Right lung (tissue), 5 donors: ENCODE measurements around the gene PAQR4. TPM values are rescaled to one million over a fixed set of nuclear protein-coding genes. Genes with fewer than 3 reads are reported as not detected.
"Not testable (repeated sequence)": the region's sequence is repeated elsewhere in the genome, so short reads cannot be mapped to it uniquely, and the experiment has no call there.

Experiments
- DNase-seq, 2 donors: peaks; one replicate each; pipeline ENCODE4 v3.0.0-alpha.2; 2013
- polyA plus RNA-seq, 5 donors: library from polyadenylated mRNA; unstranded; fragments of 120-200 nt; gene quantifications; one replicate each; pipeline versions ENCODE4 v1.2.1 to v1.2.3, GENCODE V29; 2013; ENCODE audit warnings: inconsistent platforms in 1 of 5, low replicate concordance in 1 of 5; ENCODE audit not compliant: insufficient read length in 5 of 5, insufficient read depth in 1 of 5

PAQR4 gene
- polyA plus RNA-seq, 5 donors: 12.0 to 18.5 (median 13.2) TPM

GRCh38 chr16:2939968-2940367 is 29.2 kb upstream of the PAQR4 start:
- no peak for DNase-seq

DNA sequence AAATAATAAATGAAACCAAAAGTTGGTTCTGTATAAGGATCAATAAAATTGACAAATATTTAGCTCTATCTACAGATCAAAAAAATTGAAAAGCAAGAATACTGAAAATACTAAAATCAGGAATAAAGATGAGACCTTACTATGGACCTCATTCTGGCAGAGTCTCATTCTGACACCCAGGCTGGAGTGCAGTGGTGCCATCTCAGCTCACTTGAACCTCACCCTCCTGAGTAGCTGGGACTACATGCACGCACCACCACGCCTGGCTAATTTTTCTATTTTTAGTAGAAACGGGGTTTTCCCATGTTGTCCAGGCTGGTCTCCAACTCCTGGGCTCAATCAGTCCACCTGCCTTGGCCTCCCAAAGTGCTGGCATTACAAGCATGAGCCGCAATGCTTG is 27.1 kb upstream of the PAQR4 start:
- no peak for DNase-seq

- DNase-seq: not testable (repeated sequence)
Measured at GRCh38 chr16:2943716-2944115, 25.4 kb upstream of the PAQR4 start.

DNA sequence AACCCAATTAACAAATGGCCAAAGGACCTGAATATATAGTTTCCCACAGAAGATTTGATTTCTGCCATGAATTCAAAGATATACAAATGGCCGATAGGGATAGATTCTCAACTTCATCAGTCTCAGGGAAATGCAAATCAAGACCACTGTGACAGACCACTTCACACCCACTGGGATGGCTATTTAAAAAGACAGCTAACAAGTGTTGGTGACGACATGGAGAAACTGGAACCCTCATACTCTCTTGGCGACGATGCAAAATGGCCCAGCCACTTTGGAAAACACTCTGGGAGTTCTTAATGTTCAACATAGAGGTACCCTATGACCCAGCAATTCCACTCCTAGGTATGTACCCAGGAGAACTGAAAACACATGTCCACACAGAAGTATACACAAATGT is 22.5 kb upstream of the PAQR4 start:
- no peak for DNase-seq

DNA sequence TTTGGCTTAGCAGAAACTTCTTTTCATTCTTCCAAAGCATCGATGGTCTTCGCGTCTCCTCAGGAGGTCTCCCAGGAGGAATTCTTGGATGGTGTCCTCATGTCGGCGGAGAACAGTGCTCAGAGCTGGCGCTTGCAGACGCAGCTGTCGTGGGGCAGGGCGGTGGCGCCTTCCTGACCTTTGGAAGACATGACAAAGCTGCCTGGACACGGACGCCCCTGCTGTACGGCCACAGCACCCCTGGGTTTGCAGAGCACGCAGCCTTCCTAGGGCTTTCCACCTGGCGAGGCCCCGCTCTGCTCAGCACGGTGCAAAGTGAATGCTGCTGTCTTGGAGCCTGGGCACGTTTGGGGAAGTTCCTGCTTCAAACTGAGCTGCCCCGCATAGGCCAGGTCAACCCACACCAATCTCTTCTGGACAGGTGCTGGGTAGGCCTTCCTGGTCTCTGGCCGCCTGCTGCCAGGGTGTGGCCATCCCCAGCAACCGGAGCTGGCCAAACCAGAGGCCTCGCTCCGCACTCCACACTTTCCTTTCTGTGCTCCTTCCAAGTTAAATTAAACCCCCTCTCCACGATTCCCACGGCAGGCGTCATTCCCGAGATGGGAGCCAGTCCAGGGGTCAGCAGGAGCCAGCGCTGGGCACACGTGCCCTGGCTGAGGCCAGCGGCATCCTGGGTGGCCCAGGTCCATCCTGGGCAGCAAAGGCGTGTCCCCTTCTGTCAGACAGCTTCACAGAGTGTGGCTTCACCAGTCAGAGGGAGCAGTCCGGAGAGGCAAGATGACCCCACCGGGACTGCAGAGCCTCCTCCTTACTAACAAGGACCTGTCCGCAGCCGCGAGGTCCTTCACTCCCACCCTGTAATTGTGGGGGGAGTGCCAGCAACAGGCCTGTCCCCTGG is 20.1 kb upstream of the PAQR4 start:
- DNase-seq: no peak

DNA sequence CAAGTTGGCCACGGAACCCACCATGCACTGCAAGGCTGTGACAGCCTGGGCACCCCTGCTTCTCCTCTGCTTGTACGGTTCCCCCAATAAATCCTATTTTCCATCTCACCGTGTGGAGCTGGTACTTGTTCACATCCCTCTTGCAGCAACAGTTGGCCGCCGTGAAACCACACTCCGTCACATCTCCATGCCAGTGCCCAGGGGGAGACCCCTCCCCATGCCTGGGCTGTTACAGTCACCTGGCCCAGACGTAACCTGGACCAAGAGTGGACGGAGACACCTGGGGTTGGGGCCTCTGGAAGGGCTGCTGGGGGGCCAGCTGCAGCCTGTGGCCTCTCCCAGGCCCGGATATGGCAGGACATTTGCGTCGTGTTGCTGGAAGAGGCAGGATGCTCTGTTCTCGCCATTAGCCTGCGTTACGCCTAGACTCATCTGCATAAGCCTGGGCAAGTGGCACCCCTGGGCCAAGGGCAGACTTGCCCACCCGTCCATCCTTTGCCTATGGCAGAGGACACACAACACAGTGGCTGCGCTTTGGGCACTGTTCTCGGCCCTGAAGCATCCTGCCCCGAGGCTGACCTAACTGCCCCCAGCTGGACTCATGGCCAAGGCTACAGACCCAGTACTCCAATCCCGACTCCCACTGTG is 19.3 kb upstream of the PAQR4 start:
- no peak for DNase-seq

GRCh38 chr16:2950353-2950724 is 18.8 kb upstream of the PAQR4 start:
- DNase-seq: no peak

DNA sequence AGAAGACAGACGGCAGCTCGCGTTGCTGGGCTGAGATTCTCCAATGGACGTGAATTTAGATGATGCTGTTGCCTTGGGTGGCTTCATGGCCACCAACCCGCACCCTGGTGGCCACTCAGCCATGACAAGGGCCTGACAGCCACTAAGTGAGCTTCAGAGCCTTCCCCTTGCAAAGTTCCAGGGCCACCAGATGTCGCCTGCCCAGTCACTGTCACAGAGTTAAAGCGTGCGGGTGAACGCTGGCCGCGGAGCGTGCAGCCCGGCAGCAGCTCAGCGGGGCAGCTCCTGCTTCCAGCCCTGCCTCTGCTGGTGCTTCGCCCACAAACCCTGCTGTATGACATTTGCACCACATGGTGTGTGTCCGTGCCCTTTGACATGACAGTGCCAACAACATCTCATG is 18.4 kb upstream of the PAQR4 start:
- DNase-seq: no peak

- no peak for DNase-seq
Measured at GRCh38 chr16:2952679-2953078, 16.5 kb upstream of the PAQR4 start.

DNA sequence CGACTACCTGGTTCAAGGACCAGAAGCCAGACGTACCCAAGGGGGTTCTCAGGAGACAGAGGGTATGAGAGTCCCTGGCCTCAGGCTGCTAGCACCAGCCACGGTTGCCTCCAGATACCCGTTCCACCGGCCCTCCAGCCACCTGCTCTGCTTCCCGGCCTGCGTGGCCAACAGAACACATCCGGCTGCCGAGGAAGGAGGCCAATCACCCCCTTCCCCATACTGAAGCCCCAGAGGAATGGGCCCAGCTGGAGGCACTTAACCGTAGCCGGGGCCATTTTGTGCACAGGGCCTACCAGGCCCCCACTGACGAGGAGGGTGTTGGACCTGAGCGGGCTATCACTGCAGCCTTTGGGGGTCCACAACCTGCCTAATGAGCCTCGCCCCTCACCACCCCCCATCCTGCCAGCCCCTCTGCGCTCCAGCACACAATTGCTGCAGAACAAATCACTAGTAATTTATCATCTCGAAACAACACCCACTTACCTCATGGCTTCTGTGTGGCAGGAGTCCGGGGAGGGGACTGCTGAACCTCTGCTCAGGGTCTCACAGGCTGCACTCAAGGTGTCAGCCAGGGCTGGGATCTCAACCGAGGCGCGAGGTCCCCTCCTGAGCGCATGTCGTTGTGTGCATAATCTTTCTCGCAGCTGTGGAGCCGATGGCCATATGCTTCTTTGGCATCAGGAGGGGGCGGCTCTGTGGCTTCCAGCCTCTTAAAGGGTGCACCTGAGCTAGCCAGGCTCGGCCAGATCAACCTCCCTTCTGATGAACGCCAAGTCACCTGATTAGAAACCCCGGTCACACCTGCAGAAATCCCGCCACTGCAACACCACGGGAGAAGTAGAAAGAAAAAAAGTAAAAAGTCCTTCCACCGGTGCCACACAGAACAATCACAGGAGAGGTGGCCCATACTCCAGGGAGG is 15.2 kb upstream of the PAQR4 start:
- DNase-seq: no peak

DNA sequence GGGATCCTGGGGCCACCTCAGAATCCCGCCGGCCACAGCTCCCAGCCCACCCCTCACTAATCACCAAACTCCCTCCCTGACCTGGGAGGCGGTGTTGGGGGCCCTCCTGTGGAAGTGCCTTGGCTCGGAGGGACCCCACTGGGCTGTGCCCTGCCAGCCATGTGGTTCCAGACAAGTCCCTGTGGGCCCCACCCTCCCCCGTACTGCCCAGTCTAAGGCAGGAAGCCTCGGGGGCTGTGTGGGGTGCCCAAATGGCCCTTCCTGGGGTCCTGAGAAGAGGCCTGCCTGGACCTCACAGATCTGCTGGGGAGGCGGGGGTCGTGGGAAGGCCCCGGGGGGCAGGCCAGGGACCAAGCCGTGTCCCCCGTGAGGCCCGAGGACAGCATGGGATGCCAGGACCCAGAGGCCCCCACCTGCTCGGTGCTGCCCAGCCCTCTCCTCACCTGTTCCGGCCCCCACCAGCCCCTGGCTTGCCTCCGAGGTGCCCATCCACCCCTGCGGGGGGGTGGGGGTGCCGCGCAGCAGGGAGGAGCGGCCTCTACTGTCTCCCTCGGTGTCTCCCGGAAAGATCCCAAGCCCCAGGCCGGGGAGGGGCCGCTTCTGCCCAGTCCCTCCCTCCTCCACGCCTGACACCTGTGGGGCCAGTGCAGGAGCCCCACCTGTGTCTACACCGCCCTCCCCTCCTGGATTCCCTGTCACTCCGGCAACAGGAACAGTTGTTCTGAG is 14.3 kb upstream of the PAQR4 start:
- DNase-seq: no peak

GRCh38 chr16:2955438-2955778 is 13.7 kb upstream of the PAQR4 start:
- DNase-seq: no peak

GRCh38 chr16:2955779-2956578 is 13.2 kb upstream of the PAQR4 start:
- DNase-seq: no peak

DNA sequence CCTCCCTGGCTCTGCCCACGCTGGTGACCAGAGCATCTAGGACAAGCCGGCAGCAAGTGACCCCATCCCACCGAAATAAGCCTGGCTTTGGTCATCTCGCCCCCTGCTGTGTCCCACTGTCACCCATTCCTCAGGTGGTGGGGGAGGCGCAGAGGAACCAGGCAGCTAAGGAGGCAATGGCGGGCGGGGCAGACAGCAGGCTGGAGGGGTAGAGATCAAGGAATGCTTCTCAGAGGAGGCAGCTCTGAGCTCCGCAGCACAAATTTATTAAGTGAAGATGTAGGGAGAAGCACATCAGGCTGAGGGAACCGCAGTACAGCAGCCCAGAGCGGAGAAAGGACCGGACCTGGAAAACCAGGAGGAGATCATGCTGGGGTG is 12.6 kb upstream of the PAQR4 start:
- no peak for DNase-seq

DNA sequence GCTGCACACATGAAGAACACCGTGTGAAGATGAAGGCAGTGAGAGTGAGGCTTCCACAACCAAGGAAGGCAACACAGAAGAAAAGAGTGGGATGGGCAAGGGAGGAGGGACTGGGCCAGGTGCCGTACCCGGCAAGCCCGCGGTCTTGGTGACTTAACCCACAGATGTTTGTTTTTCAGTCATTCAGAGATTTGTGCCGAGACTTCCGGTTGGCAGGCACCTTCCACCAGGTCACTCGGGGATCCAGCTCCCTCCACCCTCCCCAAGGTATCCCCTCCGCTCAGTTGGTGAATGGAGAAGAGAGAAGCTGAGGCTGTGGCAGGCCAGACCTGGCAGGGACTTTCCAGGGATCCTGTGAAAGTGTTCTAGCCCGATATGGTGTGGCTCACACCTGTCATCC is 9.9 kb upstream of the PAQR4 start:
- no peak for DNase-seq

DNA sequence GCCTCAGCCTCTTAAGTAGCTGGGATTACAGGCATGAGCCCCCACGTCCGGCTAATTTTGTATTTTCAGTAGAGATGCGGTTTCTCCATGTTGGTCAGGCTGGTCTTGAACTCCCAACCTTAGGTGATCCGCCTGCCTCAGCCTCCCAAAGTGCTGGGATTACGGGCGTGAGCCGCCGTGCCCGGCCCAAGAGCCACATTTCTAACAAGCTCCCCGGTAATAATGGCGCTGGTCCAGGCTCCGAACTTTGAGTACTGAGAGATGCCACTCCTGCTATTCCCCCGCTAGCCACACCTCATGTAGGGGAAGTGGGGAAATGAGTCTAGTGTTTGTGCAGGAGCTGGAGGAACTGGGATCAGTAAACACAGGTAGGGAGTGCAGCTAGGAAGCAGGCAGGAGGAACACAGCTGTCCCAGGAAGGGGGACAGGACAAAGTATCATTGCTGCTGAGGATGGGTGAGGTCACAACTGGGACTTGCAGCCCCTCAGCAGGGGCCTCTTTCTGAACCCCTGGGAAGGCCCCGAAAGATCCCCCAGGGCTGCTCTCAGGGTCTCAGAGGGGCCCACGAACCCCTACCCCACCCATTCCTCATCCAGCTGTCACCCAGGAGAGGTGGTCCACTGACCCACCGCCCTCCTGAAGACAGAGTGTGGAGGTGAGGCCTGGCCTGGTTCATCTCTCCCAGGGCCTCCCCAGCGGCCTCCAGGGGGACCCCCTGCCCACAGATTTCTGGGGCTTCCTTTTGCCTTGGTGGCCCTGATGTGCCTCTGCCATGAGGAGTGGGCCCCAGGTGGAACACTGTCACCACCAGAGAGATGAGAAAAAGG is 8.8 kb upstream of the PAQR4 start:
- DNase-seq: no peak

- DNase-seq: no peak
Measured at GRCh38 chr16:2962334-2963073, 6.6 kb upstream of the PAQR4 start.

DNA sequence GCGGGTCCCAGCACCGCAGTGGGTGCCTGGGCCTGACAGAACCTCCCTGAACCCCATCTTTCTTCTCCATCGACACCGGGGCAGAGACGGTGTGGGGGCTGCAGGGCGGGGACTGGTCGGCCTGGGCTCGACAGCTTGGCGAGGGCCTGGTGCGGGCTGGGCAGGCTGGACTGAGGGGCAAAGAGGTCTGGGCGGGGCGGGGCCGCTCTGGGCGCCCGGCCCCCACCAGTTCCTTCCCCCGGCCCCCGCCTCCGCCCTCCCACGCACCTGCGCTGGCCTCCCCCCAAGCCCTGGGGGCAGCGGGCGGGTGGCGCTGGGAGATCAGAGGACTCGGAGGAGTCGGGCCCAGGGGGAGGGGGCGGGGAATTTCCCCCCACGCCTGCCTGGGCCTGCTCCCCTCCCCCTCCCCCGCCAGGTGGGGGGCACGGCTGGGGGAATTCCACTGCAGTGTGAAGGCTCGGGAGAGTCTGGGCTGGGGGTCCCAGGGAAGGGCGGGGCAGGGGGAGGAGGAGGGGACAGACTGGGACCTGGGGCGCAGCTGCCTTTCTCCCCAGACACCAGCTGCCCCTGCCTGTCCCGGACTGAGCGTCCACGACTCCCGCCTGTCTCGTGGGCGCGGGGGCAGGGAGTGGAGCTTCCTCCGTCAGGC is 6.0 kb upstream of the PAQR4 start:
- no peak for DNase-seq
